ENCODE measurements around the gene IFNL1. TPM values are rescaled to one million over a fixed set of nuclear protein-coding genes. Genes with fewer than 3 reads are reported as not detected.
"Not testable (repeated sequence)": the region's sequence is repeated elsewhere in the genome, so short reads cannot be mapped to it uniquely, and the experiment has no call there.

Gene IFNL1
- total RNA-seq, 1 donor = not detected

DNA sequence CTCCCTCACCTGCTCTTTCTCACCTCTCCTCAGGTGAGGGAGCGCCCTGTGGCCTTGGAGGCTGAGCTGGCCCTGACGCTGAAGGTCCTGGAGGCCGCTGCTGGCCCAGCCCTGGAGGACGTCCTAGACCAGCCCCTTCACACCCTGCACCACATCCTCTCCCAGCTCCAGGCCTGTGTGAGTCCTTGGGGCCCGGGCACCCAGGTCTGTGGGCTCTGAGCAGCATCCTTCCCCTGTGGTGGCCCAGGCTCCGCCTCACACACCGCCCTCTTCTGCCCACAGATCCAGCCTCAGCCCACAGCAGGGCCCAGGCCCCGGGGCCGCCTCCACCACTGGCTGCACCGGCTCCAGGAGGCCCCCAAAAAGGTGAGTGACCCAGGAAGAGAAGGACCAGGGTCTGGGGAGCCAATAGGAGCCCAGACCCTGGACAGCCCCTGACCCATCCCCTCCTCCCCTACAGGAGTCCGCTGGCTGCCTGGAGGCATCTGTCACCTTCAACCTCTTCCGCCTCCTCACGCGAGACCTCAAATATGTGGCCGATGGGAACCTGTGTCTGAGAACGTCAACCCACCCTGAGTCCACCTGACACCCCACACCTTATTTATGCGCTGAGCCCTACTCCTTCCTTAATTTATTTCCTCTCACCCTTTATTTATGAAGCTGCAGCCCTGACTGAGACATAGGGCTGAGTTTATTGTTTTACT lies 1.9 kb downstream of the IFNL1 start:
- no peaks in the 10 kb centered on the region for H3K9me3 ChIP-seq (ENCODE audit: low read depth, low read length)
- H3K27me3 ChIP-seq (ENCODE audit: insufficient read depth, low read length) = no peaks in the 10 kb centered on the region
- H3K4me3 ChIP-seq (ENCODE audit: low read length) = no peak overlapping the region
- H3K4me1 ChIP-seq (ENCODE audit: insufficient read depth, low read length) = peaks cover 7% of the 10 kb centered on the region

DNA sequence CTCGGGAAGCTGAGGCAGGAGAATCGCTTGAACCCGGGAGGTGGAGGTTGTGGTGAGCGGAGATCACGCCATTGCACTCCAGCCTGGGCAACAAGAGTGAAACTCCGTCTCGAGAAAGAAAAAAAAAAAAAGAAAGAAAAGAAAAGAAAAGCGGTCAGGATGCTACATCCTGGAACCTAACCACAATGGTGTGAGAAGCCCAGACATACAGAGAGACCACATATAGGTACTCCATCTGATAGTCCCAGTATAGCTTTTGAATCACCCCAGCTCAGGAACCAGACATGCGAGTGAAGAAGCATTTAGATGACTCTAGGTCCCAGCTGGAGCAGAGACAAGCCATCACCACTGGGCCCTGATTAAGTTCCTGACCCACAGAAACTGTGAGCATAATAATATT lies 3.2 kb downstream of the IFNL1 start:
- Histone ChIP-seq H3K4me3 (ENCODE audit: low read length) (no peak overlapping the region), H3K27me3 (ENCODE audit: insufficient read depth, low read length) (no peaks in the 10 kb centered on the region), H3K9me3 (ENCODE audit: low read depth, low read length) (no peaks in the 10 kb centered on the region), H3K4me1 (ENCODE audit: insufficient read depth, low read length) (peaks cover 7% of the 10 kb centered on the region)

DNA sequence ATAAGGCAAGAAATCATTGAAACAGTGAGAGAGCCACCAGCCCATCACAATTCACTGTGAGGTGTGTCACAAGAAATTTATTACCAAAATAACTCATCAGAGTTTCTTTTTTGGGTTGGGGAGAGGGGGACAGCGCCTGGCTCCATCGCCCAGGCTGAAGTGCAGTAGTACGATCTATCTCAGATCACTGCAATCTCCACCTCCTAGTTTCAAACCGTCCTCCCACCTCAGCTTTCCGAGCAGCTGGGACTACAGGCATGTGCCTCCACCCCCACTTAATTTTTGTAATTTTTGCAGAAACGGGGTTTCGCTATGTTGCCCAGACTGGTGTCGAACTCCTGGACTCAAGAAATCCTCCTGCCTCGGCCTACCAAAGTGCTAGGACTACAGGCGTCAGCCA lies 3.6 kb downstream of the IFNL1 start:
- Histone ChIP-seq H3K27me3 (ENCODE audit: insufficient read depth, low read length) (no peaks in the 10 kb centered on the region), H3K9me3 (ENCODE audit: low read depth, low read length) (no peaks in the 10 kb centered on the region), H3K4me3 (ENCODE audit: low read length) (no peak overlapping the region), H3K4me1 (ENCODE audit: insufficient read depth, low read length) (peaks cover 7% of the 10 kb centered on the region)

DNA sequence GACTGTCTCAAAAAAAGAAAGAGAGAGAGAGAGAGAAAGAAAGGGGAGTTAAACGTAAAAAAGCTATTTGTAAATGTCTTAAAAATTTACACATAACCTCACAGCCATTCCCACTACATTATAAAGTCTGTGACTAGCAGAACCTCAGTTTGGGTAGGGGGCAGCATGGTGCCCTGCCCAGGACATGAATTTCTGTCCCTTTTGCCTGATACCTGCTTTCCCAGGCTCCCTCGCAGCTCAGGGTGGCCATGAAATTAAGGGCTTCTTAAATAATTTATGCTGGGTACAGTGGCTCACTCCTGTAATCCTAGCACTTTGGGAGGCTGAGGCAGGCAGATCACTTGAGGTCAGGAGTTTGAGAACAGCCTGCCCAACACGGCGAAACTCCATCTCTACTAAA lies 4.8 kb downstream of the IFNL1 start:
- Histone ChIP-seq H3K4me3 (ENCODE audit: low read length) (no peak overlapping the region), H3K4me1 (ENCODE audit: insufficient read depth, low read length) (peaks cover 7% of the 10 kb centered on the region), H3K9me3 (ENCODE audit: low read depth, low read length) (no peaks in the 10 kb centered on the region), H3K27me3 (ENCODE audit: insufficient read depth, low read length) (no peaks in the 10 kb centered on the region)

DNA sequence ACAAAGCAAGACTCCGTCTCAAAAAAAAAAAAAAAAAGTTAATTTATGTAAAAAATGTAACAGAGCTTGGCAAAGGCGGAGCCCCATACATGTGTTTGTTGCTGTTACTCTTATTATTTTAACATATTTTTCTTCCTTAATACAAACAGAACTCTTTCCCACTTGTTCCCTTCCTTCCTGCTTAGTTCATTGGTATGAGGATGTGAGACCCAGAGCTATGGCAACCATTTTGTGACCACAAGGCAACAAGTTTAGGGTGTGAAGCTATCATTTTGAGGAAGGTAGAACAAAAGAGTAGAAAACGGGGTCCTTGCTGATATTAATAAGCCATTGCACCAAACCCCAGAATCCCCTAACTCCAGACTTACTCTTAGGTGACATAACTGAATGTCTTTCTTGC lies 5.4 kb downstream of the IFNL1 start:
- H3K4me1 ChIP-seq (ENCODE audit: insufficient read depth, low read length) = peaks cover 7% of the 10 kb centered on the region
- no peaks in the 10 kb centered on the region for H3K27me3 ChIP-seq (ENCODE audit: insufficient read depth, low read length)
- H3K9me3 ChIP-seq (ENCODE audit: low read depth, low read length) = no peaks in the 10 kb centered on the region
- no peak overlapping the region for H3K4me3 ChIP-seq (ENCODE audit: low read length)

DNA sequence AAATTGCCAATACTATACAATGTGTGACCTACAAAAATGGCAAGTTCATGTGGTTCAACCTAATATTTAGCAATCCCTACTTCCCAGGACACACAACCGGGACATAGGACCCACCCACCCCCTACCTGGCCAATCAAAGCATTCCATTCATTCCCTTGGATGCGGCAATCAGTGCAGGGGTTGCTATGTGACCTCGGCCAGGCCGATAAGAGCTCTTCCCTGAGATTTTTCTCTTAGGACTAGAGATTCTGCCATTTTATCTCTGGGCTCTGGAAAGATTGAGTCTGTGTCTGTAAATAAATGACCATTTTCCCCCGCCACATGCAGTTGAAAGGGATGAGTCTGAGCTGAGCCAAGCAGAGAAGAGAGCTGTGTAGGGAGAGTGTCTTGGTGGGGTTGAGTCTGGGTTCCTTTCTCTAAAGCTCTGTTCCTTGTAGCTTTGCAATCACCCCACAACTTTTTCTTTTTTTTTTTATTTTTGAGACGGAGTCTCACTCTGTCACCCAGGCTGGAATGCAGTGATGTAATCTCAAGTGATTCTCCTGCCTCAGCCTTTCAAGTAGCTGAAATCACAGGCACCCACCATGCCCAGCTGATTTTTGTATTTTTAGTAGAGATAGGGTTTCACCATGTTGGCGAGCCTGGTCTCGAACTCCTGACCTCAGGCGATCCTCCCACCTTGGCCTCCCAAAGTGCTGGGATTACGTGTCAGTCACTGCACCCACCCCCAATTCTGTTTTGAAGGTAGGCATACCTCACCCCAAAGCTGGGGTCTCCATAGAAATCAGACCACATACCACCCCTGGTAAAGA lies 7.4 kb downstream of the IFNL1 start:
- Histone ChIP-seq H3K27me3 (ENCODE audit: insufficient read depth, low read length) (no peaks in the 10 kb centered on the region), H3K4me3 (ENCODE audit: low read length) (no peak overlapping the region), H3K4me1 (ENCODE audit: insufficient read depth, low read length) (no peaks in the 10 kb centered on the region), H3K9me3 (ENCODE audit: low read depth, low read length) (no peaks in the 10 kb centered on the region)

DNA sequence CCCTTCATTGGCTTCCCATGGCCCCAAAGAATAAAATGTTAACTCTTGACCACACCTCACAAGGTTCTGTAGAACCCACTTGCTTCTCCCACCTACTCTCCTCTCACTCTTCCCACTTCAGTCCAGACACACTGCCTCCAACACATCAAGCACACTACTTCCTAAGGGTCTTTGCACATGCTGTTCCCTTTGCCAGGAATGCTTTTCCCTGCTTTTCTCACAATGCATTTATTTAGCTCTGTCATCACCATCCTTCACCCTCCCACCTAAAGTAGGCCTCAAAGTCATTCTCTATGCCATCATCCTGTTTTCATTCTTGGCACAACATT lies 7.9 kb downstream of the IFNL1 start:
- no peaks in the 10 kb centered on the region for H3K9me3 ChIP-seq (ENCODE audit: low read depth, low read length)
- no peaks in the 10 kb centered on the region for H3K4me1 ChIP-seq (ENCODE audit: insufficient read depth, low read length)
- H3K4me3 ChIP-seq (ENCODE audit: low read length) = no peak overlapping the region
- H3K27me3 ChIP-seq (ENCODE audit: insufficient read depth, low read length) = no peaks in the 10 kb centered on the region

DNA sequence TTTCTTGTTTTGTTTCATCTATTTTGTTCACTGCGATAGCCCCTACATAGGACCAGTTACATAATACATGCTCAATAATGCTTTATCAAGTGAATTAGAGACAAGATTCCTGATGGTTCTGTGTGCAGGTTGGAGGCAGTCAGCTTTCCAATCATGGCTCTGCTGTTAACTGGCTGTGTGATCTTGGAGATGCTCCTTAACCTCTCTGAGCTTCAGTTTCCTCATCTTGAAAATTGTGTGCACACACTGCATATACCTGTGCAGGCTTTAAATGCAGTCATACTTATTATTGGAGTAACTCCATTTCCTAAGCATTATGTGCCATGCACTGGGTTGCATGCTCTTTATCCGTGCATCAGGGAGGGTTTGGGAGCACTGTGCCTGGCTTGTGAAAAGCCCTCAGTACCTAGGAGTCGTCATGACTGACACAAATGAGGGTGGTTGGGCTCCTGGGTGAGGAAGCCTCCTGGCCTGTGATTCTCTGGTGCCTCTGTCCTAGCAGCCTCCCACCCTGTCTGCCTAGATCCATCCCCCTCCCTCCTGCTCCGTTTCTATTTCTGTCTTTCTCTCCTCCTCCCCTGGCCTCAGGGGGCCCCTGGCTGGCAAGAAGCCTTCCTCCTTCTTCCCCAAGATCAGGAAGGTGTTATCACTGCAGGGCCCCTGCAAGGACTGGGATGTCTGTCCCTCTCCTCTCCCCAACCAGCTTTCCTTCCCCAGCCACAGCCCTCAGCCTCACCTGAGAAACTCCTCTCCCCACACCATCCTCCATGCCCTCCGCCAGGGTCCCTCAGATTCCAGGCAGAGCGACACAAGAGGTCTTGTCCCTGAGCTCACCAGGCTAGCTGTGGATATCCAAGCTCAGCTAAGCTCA lies 8.7 kb downstream of the IFNL1 start:
- no peak overlapping the region for H3K4me3 ChIP-seq (ENCODE audit: low read length)
- no peaks in the 10 kb centered on the region for H3K27me3 ChIP-seq (ENCODE audit: insufficient read depth, low read length)
- no peaks in the 10 kb centered on the region for H3K4me1 ChIP-seq (ENCODE audit: insufficient read depth, low read length)
- H3K9me3 ChIP-seq (ENCODE audit: low read depth, low read length) = no peaks in the 10 kb centered on the region

DNA sequence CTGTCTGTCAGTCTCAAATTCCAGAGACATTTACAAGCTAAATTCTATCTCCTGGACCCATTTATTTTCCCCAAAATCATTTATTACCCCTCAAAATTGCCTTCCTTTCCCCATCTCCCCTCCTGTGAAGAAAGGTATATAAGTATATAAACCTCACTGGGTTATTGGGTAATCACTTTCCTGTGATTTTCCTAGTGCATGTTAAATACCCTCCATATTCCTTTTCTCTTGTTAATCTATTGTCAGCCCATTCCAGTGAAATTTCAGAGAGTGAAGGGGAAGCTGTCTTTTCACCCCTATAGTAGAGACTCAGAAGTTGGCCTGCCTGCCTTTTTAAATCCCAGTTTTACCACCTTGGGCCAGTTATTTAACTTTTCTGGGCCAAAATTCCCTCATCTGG lies 9.9 kb downstream of the IFNL1 start:
- peaks cover 3% of the 10 kb centered on the region for H3K4me1 ChIP-seq (ENCODE audit: insufficient read depth, low read length)
- no peaks in the 10 kb centered on the region for H3K27me3 ChIP-seq (ENCODE audit: insufficient read depth, low read length)
- no peak overlapping the region for H3K4me3 ChIP-seq (ENCODE audit: low read length)
- no peaks in the 10 kb centered on the region for H3K9me3 ChIP-seq (ENCODE audit: low read depth, low read length)

DNA sequence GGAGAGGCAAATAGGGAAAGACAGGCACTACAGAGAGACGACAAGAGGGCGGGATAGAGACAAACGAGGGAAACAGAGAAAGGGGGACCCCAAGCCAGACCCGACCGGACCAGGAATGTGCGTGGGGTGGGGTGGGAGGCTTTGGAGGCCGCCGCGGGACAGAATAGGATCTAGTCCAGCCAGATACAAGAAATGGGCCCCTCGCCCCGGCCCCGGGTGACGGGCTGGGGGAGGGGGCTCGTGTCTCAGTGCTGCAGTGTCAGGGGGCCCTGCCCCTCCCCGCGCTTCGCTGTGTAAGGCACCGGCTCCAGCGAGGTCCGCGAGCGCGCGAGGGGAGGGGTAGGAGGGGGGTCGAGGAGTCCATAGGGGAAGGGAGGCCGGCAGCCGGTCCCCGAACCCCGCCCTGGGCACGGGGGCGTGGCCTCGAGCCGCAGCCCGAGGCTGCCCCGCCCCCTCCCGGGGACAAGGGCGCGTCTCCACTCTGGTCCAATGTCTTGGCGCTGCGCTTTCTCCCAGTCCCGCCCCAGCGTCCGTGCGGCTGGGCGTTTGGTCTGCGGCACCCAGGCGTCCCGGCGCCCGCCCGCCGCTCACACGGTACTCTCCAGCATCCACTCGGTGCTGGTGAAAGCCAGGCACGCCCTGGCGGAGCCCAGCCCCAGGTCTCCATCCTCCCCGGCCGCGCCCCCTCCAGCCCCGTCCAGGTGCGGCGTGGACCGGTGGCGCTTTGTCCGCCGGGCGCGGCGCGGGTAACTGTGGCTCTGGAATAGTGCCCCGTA lies 11.0 kb downstream of the IFNL1 start:
- Histone ChIP-seq H3K27me3 (ENCODE audit: insufficient read depth, low read length) (no peaks in the 10 kb centered on the region), H3K9me3 (ENCODE audit: low read depth, low read length) (no peaks in the 10 kb centered on the region), H3K4me1 (ENCODE audit: insufficient read depth, low read length) (peaks cover 3% of the 10 kb centered on the region), H3K4me3 (ENCODE audit: low read length) (no peak overlapping the region)

DNA sequence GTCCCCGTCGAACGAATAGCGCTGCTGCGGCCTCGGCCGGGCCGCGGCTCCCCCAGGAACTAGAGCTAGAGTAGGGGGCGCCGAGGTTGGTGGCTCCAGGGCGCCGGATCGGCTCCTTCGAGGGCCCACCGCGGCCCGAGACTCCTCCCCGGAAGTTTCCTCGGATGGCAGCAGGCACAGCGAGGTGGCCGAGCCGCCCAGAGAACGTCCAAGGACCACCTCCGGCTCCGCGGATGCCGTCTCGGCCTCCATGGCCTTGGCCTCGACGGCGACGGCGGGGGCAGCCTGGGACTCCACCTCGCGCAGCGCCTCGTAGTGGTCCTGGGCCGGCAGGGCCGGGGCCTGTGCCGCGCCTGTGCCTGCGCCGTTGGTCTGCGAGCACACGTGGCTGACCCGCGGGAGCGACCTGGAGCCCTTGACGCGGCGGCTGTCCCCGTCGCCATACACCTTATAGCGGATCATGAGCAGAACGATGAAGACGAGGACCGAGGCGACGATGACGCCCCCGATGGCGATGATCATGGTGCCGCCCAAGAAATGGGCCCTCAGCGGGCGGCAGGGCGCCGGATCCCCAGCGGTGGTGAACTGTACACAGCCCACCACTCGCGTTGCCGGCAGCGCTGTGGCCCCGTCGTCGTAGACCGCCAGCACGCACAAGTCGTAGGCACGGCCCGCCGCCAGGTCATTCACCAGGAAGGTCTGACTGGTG lies 11.8 kb downstream of the IFNL1 start:
- Histone ChIP-seq H3K27me3 (ENCODE audit: insufficient read depth, low read length) (no peaks in the 10 kb centered on the region), H3K9me3 (ENCODE audit: low read depth, low read length) (no peaks in the 10 kb centered on the region), H3K4me1 (ENCODE audit: insufficient read depth, low read length) (peaks cover 3% of the 10 kb centered on the region), H3K4me3 (ENCODE audit: low read length) (no peak overlapping the region)

DNA sequence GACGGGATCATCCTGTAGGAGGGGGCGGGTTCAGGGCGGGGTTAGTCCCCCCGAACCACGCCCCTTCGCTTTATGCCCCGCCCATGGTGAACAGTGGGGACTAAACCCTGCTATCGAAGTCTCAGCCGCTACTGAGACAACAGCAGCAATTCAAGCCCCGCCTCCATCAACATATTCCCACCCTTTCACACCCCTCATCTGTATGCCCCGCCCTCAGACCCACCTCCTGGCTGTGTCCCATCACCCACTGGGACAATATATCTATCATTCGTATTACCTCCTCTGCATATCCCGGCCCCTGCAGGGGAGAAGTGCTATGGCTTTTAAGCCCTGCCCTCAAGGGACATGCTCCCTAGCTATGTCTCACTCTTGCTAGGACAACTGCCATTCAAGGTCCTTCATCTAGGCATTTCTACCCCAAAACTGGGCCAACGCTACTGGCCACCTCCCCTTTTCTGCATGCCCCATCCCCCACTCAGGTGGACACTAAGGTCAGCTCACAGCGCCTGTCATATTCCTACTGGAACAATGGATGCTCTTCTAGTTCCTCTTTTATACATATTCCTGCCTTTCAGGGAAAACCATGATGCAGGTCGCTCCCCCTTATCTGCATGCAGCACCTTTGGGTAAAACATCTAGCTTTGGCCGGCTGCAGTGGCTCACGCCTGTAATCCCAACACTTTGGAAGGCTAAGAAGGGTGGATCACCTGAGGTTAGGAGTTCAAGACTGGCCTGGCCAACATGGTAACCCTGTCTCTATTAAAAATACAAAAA lies 12.5 kb downstream of the IFNL1 start:
- Histone ChIP-seq H3K9me3 (ENCODE audit: low read depth, low read length) (no peaks in the 10 kb centered on the region), H3K27me3 (ENCODE audit: insufficient read depth, low read length) (no peaks in the 10 kb centered on the region), H3K4me1 (ENCODE audit: insufficient read depth, low read length) (peaks cover 3% of the 10 kb centered on the region), H3K4me3 (ENCODE audit: low read length) (no peak overlapping the region)

DNA sequence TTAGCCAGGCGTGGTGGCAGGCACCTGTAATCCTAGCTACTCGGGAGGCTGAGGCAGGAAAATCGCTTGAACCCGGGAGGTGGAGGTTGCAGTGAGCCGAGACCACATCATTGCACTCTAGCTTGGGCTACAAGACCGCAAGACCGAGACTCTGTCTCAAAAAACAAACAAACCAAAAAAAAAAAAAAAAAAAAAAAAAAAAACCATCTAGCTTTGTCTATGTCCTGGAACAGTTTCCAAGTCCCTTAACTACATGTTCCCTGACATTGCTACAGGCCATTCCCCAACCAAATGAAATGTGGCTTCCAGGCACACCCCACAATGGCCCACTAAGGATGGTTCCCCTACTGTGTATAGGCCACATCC lies 13.1 kb downstream of the IFNL1 start:
- H3K4me3 ChIP-seq (ENCODE audit: low read length); H3K9me3 ChIP-seq (ENCODE audit: low read depth, low read length); H3K4me1 ChIP-seq (ENCODE audit: insufficient read depth, low read length): not testable (repeated sequence)

More for the DNA sequence above, 13.1 kb downstream of the IFNL1 start:
- not testable (repeated sequence) for H3K27me3 ChIP-seq (ENCODE audit: insufficient read depth, low read length)
